ENCODE measurements around the gene TMEM132D.

GRCh38 chr12:129203456-129203855, 700.4 kb downstream of the TMEM132D start:
- no peak for TF ChIP-seq EP300 (IDR thresholded peaks at IDR 0.05; ENCODE audit: borderline replicate concordance in 1 of 2, low read depth in 2 of 2, low read length in 2 of 2)
- no peak for TF ChIP-seq CHD1 (IDR thresholded peaks at IDR 0.05; ENCODE audit: low read depth, low read length)

Data from H1 (cell line).